NB4 (cell line): ENCODE results near the gene ID1.

Experiments used
- POLR2A ChIP-seq: IDR thresholded peaks from 2 replicates; pipeline ENCODE4 v1.6.1; 2011; ENCODE audit warnings: mild to moderate bottlenecking; ENCODE audit not compliant: insufficient read length; ENCODE audit errors: extremely low read depth
- TF ChIP-seq, protein P1 (sequence below): IDR thresholded peaks from one replicate; pipeline ENCODE4 v1.5.1; 2012; ENCODE audit warnings: low read depth, low read length
- TF ChIP-seq, protein P2 (sequence below): IDR thresholded peaks from 2 replicates; pipeline ENCODE4 v1.6.1; 2011; ENCODE audit warnings: low read depth, low read length

GRCh38 chr20:31596831-31597480 is 8.1 kb upstream of the ID1 start:
- TF ChIP-seq, protein P1, sequence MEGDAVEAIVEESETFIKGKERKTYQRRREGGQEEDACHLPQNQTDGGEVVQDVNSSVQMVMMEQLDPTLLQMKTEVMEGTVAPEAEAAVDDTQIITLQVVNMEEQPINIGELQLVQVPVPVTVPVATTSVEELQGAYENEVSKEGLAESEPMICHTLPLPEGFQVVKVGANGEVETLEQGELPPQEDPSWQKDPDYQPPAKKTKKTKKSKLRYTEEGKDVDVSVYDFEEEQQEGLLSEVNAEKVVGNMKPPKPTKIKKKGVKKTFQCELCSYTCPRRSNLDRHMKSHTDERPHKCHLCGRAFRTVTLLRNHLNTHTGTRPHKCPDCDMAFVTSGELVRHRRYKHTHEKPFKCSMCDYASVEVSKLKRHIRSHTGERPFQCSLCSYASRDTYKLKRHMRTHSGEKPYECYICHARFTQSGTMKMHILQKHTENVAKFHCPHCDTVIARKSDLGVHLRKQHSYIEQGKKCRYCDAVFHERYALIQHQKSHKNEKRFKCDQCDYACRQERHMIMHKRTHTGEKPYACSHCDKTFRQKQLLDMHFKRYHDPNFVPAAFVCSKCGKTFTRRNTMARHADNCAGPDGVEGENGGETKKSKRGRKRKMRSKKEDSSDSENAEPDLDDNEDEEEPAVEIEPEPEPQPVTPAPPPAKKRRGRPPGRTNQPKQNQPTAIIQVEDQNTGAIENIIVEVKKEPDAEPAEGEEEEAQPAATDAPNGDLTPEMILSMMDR = no peak
- no peak for TF ChIP-seq POLR2A
- TF ChIP-seq, protein P2, sequence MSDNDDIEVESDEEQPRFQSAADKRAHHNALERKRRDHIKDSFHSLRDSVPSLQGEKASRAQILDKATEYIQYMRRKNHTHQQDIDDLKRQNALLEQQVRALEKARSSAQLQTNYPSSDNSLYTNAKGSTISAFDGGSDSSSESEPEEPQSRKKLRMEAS = no peak
